Measurements from ENCODE around the gene TBC1D8. TPM values are rescaled to one million over a fixed set of nuclear protein-coding genes. Genes with fewer than 3 reads are reported as not detected.
A peak's percentile ranks its signal among the peaks of the same experiment; 100 is the strongest.

The TBC1D8 gene
- total and polyA plus RNA-seq, 2 of the 13 experiments (the other 11 are each of a cell fraction or from before 2014, with no cell fraction given): 45.1 to 95.4 TPM

DNA sequence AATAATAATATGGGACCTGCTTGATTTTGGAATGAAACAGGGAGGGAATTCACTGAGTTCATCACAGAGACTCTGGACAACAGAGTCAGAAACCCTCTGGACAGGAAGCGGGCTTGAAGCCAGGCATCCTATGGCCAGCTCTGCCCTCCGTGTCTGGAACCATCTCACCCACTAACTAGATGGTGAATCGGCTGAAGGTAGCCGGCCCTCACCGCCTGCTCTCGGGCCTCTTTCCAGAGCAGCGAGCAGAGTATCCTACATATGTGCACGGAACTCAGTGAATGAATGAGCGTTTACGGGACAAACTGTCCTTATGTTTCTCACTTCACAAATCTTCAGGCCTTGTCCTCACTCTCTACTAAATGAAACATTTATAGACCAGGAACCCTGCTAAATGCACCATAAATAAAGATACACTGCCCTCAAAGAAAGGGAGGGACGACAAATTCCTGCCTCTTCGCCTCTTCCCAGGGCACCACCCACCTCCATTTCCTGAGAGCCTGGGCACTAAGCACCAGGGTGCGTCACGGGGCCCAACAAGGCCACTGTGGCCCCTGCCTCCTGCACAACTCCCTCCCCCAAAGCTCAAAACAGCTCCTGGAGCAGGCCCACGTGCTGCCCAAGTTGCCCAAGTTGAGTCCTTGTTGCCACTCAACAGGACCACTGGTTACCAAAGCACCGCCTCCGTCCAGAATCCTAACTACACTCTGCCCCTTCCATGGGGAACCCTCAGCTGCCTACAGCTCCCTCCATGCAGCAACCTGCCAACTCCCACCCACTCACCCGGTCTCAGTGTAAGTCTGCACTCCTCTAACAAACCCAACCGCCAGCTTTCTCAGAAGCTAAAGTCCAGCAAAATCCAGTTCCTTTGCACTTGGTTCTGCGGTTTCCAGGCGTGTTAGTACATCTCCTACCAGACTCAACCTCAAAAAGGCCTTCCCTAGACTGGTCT lies 1.7 kb downstream of the TBC1D8 start (continued):
- TF ChIP-seq, protein P1, sequence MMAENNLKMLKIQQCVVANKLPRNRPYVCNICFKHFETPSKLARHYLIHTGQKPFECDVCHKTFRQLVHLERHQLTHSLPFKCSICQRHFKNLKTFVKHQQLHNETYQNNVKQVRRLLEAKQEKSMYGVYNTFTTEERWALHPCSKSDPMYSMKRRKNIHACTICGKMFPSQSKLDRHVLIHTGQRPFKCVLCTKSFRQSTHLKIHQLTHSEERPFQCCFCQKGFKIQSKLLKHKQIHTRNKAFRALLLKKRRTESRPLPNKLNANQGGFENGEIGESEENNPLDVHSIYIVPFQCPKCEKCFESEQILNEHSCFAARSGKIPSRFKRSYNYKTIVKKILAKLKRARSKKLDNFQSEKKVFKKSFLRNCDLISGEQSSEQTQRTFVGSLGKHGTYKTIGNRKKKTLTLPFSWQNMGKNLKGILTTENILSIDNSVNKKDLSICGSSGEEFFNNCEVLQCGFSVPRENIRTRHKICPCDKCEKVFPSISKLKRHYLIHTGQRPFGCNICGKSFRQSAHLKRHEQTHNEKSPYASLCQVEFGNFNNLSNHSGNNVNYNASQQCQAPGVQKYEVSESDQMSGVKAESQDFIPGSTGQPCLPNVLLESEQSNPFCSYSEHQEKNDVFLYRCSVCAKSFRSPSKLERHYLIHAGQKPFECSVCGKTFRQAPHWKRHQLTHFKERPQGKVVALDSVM (CRISPR knock-in tag; IDR thresholded peaks at IDR 0.05): peak; percentile 23; the same call in 1 of the 2 replicates
- no peak for TF ChIP-seq YEATS2 (CRISPR knock-in tag; IDR thresholded peaks at IDR 0.05; ENCODE audit: borderline replicate concordance)
- no peak for TF ChIP-seq CC2D1A (CRISPR knock-in tag; IDR thresholded peaks at IDR 0.05)
- TF ChIP-seq, protein P2, sequence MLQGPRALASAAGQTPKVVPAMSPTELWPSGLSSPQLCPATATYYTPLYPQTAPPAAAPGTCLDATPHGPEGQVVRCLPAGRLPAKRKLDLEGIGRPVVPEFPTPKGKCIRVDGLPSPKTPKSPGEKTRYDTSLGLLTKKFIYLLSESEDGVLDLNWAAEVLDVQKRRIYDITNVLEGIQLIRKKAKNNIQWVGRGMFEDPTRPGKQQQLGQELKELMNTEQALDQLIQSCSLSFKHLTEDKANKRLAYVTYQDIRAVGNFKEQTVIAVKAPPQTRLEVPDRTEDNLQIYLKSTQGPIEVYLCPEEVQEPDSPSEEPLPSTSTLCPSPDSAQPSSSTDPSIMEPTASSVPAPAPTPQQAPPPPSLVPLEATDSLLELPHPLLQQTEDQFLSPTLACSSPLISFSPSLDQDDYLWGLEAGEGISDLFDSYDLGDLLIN (CRISPR knock-in tag; IDR thresholded peaks at IDR 0.05; ENCODE audit: borderline replicate concordance): no peak
- TF ChIP-seq STAT5B (CRISPR knock-in tag; IDR thresholded peaks at IDR 0.05): no peak
- 0 out of 2 replicates have a peak, but pooled peaks have one; percentile 42 for TF ChIP-seq NR2C2 (CRISPR knock-in tag; IDR thresholded peaks at IDR 0.05; ENCODE audit: borderline replicate concordance)
- no peak for TF ChIP-seq FOSL1 (CRISPR knock-in tag; IDR thresholded peaks at IDR 0.05; ENCODE audit: borderline replicate concordance)
- no peak for TF ChIP-seq ZNF354B (CRISPR knock-in tag; IDR thresholded peaks at IDR 0.05)
- TF ChIP-seq MYNN (CRISPR knock-in tag; IDR thresholded peaks at IDR 0.05; ENCODE audit: low read depth): no peak; the same call in 1 of the 2 replicates
- TF ChIP-seq BCL6 (CRISPR knock-in tag; IDR thresholded peaks at IDR 0.05): no peak
- TF ChIP-seq ZNF775 (CRISPR knock-in tag; IDR thresholded peaks at IDR 0.05; ENCODE audit: borderline replicate concordance): no peak
- no peak for TF ChIP-seq ZNF510 (CRISPR knock-in tag; IDR thresholded peaks at IDR 0.05; ENCODE audit: low read depth)
- 0 out of 2 replicates have a peak, but pooled peaks have one; percentile 37 for TF ChIP-seq SP4 (CRISPR knock-in tag; IDR thresholded peaks at IDR 0.05)
- 0 out of 2 replicates have a peak, but pooled peaks have one; percentile 25 for TF ChIP-seq ZNF607 (CRISPR knock-in tag; IDR thresholded peaks at IDR 0.05; ENCODE audit: borderline replicate concordance)
- TF ChIP-seq NPAS2 (CRISPR knock-in tag; IDR thresholded peaks at IDR 0.05; ENCODE audit: borderline replicate concordance): no peak
- 0 out of 2 replicates have a peak, but pooled peaks have one; percentile 18 for TF ChIP-seq CEBPG (CRISPR knock-in tag; IDR thresholded peaks at IDR 0.05)
- no peak for TF ChIP-seq THAP11 (CRISPR knock-in tag; IDR thresholded peaks at IDR 0.05)
- TF ChIP-seq ZFX (CRISPR knock-in tag; IDR thresholded peaks at IDR 0.05; ENCODE audit: low read depth): peak; percentile 78
- peak; percentile 40; the same call in 1 of the 2 replicates for TF ChIP-seq BHLHE40 (IDR thresholded peaks at IDR 0.05; ENCODE audit: low read length)
- no peak for TF ChIP-seq NR3C1 (CRISPR knock-in tag; IDR thresholded peaks at IDR 0.05)
- no peak for TF ChIP-seq ETV5 (CRISPR knock-in tag; IDR thresholded peaks at IDR 0.05; ENCODE audit: borderline replicate concordance)
- no peak; the same call in 1 of the 2 replicates for TF ChIP-seq YEATS4 (CRISPR knock-in tag; IDR thresholded peaks at IDR 0.05; ENCODE audit: borderline replicate concordance)
- 0 out of 2 replicates have a peak, but pooled peaks have one; percentile 12 for TF ChIP-seq POLR2AphosphoS5 (IDR thresholded peaks at IDR 0.05; ENCODE audit: low read depth, low read length)
- TF ChIP-seq PRPF4 (IDR thresholded peaks at IDR 0.05; ENCODE audit: low read depth, low read length, poor library complexity, severe bottlenecking): no peak
- TF ChIP-seq TBL1XR1 (IDR thresholded peaks at IDR 0.05; ENCODE audit: borderline replicate concordance, low read length, partially characterized antibody): no peak
- peak; percentile 77; the same call in 1 of the 2 replicates for TF ChIP-seq ZFP82 (CRISPR knock-in tag; IDR thresholded peaks at IDR 0.05; ENCODE audit: borderline replicate concordance)
- no peak for TF ChIP-seq NRL (CRISPR knock-in tag; IDR thresholded peaks at IDR 0.05; ENCODE audit: borderline replicate concordance)

Data from HepG2 (cell line).